NCI-H2171 treated with DMSO at 0.1 percent for 48 hours (cell line): ENCODE results near the gene GPR39.

Experiments
- DNase-seq: peaks from one replicate; lab custom pipeline; 2025; lab: John Stamatoyannopoulos, UW

Gene GPR39

GRCh38 chr2:132671151-132671835 lies 254.7 kb downstream of the GPR39 start:
- no peak for DNase-seq

DNA sequence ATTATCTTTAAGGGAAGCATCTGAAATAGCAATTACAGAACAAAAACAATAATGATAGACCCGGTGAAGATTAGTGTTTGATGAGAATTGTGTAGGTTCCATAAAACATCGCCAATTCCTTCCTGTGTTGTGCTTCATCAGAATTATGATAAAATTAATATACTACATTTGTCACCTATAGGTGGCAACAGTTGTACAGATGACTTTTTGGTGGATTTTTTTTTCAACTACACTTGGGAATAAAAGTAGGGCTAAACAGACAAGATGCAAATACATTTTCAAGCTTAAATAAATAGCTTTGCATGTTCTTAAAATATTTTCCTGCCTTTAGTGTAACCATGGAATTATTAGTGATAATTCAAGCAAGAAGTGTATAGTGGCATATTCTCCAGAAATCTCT lies 260.4 kb downstream of the GPR39 start:
- DNase-seq, result no peak

DNA sequence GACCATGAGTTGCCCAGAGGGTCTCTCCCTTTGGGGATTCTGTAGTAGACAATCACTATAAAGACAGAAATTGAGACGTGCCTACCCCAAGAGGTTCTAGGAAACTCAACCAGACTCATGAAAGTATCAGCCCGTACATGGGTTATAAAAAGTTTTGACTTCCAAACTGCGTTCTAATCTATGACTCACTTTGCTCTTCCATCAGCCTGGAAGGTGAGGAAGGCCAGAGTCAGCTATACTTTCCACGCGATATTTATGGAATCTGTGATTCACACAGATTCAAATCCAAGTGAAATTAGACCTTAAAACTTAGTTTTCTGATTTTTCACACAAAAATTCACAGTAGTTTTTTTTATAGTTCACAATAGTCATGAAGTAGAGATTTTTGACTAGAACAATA lies 261.1 kb downstream of the GPR39 start:
- no peak for DNase-seq

GRCh38 chr2:132678483-132678882 lies 261.9 kb downstream of the GPR39 start:
- no peak for DNase-seq

GRCh38 chr2:132680544-132680943 lies 263.9 kb downstream of the GPR39 start:
- no peak for DNase-seq

DNA sequence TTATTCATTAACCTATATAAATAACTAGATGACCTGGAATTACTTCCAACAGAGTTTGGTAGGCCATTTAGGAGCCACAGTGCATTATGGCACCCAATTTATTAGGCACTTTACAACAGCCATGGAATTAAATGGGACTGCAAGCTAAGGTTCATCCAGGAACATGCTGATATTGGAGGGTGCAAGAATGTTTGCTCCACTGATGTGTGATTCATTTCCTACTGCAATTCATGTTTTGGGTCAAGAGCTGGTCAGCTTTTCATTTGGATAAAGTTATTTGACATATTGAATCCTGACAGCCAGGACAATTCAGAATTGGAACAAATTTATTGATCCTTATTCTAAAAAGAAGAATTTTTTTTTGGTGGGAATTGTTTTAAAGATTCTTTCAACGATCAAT lies 265.2 kb downstream of the GPR39 start:
- DNase-seq, result no peak

- DNase-seq, result no peak
Measured at GRCh38 chr2:132690664-132691303, 274.2 kb downstream of the GPR39 start.

DNA sequence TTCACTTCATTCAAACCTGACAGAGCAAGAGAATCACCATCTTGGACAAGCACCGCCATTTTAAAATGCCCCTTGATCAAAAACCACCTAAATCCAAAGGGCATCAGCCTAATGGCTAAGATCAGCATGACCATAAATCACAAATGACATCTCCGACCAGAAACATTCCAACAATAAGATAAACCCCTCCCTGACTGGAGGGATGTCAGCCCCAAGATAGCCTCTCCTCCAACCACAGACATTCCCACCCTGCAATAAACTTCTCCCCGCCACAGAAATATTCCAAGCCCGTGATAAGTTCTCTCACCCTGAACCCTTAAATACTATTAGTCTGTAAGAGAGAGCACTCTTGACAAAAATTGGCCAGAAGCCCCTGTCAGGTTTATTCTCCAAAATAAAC lies 275.0 kb downstream of the GPR39 start:
- no peak for DNase-seq

DNA sequence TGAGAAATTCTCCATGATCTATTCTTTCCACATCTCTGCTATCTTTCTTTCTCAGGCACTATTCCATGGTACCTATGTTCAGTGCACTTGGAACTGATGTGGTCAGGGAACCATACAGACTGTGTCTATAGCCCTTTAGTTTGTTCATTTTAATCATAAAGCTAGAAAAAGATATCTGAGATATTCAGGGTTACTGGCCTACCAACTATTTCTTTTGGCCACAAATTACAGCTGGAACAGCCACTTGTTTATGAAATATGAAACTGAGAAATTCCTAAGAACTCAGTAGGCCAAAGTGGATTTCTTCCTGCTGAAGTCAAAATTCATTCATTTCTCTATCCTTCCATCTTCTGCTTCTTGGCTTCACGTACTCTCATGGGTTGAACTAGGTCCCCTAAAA lies 276.2 kb downstream of the GPR39 start:
- no peak for DNase-seq
